ENCODE data around the gene RPUSD4.

RPUSD4 gene

DNA sequence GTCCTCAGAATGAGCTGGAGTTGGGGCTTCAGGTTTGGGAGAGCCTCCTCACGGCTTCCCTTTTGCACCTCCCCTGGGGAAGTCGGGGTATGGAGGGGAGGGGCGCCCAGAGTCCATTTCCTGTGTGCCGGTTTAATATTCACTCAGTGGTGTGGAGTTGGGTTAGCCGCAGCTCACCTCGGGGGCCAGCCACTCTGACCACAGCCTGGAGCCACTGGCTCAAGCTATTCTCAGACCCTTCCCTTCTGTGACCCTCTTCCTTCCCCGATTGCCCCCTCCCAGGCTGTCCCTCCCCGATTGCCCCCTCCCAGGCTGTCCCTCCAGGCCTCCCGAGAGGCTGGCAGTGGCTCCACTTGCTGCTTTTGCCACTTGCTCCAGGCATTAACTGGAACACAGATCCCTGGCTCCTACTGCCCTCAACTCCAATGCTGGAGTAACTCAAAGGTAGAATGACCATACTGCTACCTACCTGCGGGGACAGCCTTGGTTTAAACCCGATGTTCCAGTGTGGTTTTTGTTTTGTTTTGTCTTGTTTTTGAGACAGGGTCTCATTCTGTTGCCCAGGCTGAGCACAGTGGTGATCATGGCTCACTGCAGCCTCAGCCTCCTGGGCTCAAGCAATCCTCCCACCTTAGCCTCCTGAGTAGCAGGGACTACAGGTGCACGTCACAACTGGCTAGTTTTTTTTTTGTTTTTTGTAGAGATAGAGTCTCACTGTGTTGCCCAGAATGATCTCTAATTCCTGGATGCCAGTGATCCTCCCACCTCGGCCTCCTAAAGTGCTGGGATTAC lies 29.3 kb downstream of the RPUSD4 start:
- H3K27ac Mint-ChIP-seq, result no peak overlapping the region
- H3K27me3 Mint-ChIP-seq, result no peaks in the 10 kb centered on the region
- no peaks in the 10 kb centered on the region for H3K4me1 Mint-ChIP-seq
- H3K9me3 Mint-ChIP-seq, result no peaks in the 10 kb centered on the region
- no peak for ATAC-seq
- DNase-seq, result no peak
- H3K4me3 Mint-ChIP-seq, result no peak overlapping the region
- H3K36me3 Mint-ChIP-seq (ENCODE audit: low read depth), result no peaks in the 10 kb centered on the region

GRCh38 chr11:126176853-126177470 lies 34.5 kb downstream of the RPUSD4 start:
- DNase-seq (no peak), ATAC-seq (no peak)
- no peaks in the 10 kb centered on the region for H3K36me3 Mint-ChIP-seq (ENCODE audit: low read depth)
- no peak overlapping the region for H3K27ac Mint-ChIP-seq
- no peak overlapping the region for H3K4me3 Mint-ChIP-seq
- H3K27me3 Mint-ChIP-seq, result no peaks in the 10 kb centered on the region
- no peaks in the 10 kb centered on the region for H3K9me3 Mint-ChIP-seq
- H3K4me1 Mint-ChIP-seq, result no peaks in the 10 kb centered on the region

DNA sequence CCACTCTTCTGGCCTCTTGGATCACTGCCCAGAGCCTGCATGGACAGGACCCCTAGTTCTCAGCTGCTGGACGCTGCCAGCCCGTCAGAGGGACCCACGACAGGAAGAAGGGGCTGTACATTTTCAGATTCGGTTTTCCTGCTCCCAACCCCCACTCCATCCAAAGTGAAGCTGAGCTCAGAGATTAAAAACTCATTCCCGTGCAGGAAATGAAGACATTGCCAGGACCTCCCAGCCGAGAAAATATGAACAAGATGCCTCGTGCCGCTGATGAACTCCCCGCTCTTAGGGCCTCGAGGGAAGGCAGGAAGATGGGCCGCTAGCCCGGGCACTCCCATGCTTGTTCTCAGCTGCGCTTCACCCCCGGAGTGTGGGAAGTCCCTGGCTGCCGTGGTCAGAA lies 36.1 kb downstream of the RPUSD4 start:
- ATAC-seq (no peak), DNase-seq (no peak)
- Mint-ChIP-seq H3K36me3 (ENCODE audit: low read depth) (no peaks in the 10 kb centered on the region), H3K27me3 (no peaks in the 10 kb centered on the region), H3K9me3 (no peaks in the 10 kb centered on the region), H3K27ac (no peak overlapping the region), H3K4me1 (no peaks in the 10 kb centered on the region), H3K4me3 (no peak overlapping the region)

DNA sequence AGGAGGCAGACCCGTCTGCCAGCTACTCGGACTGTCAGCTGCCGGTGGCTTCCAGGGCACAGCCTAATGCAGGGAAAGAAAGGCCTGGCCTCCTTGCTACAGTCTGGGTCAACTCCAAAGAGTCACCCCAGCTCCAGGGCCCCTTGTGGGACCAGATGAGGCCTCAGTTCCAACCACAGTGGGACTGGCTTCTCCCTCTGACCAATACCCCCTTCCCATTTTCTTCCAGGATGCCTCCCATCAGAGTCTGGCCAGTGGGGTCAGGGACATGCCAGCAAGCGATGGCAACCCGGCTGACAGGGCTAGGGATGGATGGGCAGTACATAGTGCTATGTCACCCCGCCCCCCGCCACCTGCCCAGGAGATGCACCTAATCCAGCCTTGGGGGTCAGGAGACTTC lies 36.6 kb downstream of the RPUSD4 start:
- H3K36me3 Mint-ChIP-seq (ENCODE audit: low read depth), result no peaks in the 10 kb centered on the region
- no peaks in the 10 kb centered on the region for H3K4me1 Mint-ChIP-seq
- no peak for ATAC-seq
- H3K9me3 Mint-ChIP-seq, result no peaks in the 10 kb centered on the region
- H3K27ac Mint-ChIP-seq, result no peak overlapping the region
- no peaks in the 10 kb centered on the region for H3K27me3 Mint-ChIP-seq
- H3K4me3 Mint-ChIP-seq, result no peak overlapping the region
- DNase-seq, result no peak

GRCh38 chr11:126173257-126173656 lies 38.2 kb downstream of the RPUSD4 start:
- DNase-seq, result no peak
- Mint-ChIP-seq H3K4me3 (no peak overlapping the region), H3K27me3 (no peaks in the 10 kb centered on the region)

GRCh38 chr11:126172596-126173038 lies 38.8 kb downstream of the RPUSD4 start:
- Mint-ChIP-seq H3K27ac (no peak overlapping the region), H3K4me1 (no peaks in the 10 kb centered on the region), H3K27me3 (no peaks in the 10 kb centered on the region), H3K4me3 (no peak overlapping the region), H3K9me3 (no peaks in the 10 kb centered on the region), H3K36me3 (ENCODE audit: low read depth) (no peaks in the 10 kb centered on the region)
- ATAC-seq (no peak), DNase-seq (no peak)

More at GRCh38 chr11:126173257-126173656, 38.2 kb downstream of the RPUSD4 start:
- Mint-ChIP-seq H3K27ac (no peak overlapping the region), H3K36me3 (ENCODE audit: low read depth) (no peaks in the 10 kb centered on the region), H3K4me1 (no peaks in the 10 kb centered on the region), H3K9me3 (no peaks in the 10 kb centered on the region)
- ATAC-seq, result no peak

GRCh38 chr11:126169291-126169690 lies 42.2 kb downstream of the RPUSD4 start:
- no peak for ATAC-seq
- no peaks in the 10 kb centered on the region for H3K27me3 Mint-ChIP-seq

DNA sequence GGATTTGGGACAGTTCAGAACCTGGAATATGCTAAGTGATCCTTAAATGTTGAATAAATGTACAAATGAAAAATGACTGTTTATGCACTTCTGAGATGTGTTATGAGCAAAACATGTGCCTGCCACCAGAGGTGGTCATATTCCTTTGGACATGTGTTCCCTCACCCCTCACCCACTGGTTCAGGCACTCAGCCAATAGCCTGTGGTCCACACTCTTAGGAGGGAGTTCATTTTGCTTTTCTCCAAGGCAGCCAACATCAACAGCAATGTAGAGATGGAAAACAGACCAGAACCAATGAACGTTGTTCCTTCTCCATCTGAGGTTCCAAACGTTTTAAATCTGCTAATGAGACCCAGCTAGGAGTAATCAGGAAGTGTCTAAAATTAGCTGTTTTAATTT lies 44.0 kb downstream of the RPUSD4 start:
- Mint-ChIP-seq H3K9me3 (no peaks in the 10 kb centered on the region), H3K27me3 (no peaks in the 10 kb centered on the region), H3K4me3 (no peak overlapping the region), H3K27ac (no peak overlapping the region), H3K4me1 (no peaks in the 10 kb centered on the region), H3K36me3 (ENCODE audit: low read depth) (no peaks in the 10 kb centered on the region)
- no peak for DNase-seq
- ATAC-seq, result no peak

More at GRCh38 chr11:126169291-126169690, 42.2 kb downstream of the RPUSD4 start:
- no peaks in the 10 kb centered on the region for H3K36me3 Mint-ChIP-seq (ENCODE audit: low read depth)
- no peak for DNase-seq
- H3K9me3 Mint-ChIP-seq, result no peaks in the 10 kb centered on the region
- H3K27ac Mint-ChIP-seq, result no peak overlapping the region
- H3K4me3 Mint-ChIP-seq, result no peak overlapping the region
- no peaks in the 10 kb centered on the region for H3K4me1 Mint-ChIP-seq

- no peaks in the 10 kb centered on the region for H3K4me1 Mint-ChIP-seq
- ATAC-seq, result no peak
- H3K4me3 Mint-ChIP-seq, result no peak overlapping the region
- no peaks in the 10 kb centered on the region for H3K36me3 Mint-ChIP-seq (ENCODE audit: low read depth)
- no peaks in the 10 kb centered on the region for H3K9me3 Mint-ChIP-seq
- DNase-seq, result no peak
- H3K27me3 Mint-ChIP-seq, result no peaks in the 10 kb centered on the region
- no peak overlapping the region for H3K27ac Mint-ChIP-seq
Measured at GRCh38 chr11:126166413-126166812, 45.0 kb downstream of the RPUSD4 start.

DNA sequence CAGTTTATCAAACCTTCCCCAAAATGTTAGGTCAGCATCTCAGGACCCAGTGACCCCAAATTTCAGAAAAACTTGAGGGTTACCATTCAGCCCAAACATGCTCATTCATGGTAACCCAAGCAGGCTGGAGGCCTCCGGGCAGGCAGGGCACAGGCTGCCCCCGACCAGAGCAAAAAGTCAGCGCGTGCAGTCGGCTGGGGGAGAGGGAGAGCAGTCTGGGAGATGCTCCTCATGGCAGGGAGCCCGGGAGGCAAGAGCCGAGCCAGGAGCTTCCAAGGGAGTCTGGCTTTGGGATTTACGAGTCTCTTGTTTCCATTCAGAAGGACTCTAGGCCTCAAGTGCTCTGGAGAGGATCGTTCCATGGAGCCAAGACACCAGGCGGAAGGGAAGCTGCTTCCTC lies 45.7 kb downstream of the RPUSD4 start:
- Mint-ChIP-seq H3K27me3 (no peaks in the 10 kb centered on the region), H3K9me3 (no peaks in the 10 kb centered on the region), H3K4me3 (no peak overlapping the region), H3K4me1 (no peaks in the 10 kb centered on the region), H3K36me3 (ENCODE audit: low read depth) (no peaks in the 10 kb centered on the region), H3K27ac (no peak overlapping the region)
- no peak for ATAC-seq
- no peak for DNase-seq

- no peak overlapping the region for H3K4me3 Mint-ChIP-seq
- no peak for DNase-seq
- no peaks in the 10 kb centered on the region for H3K27me3 Mint-ChIP-seq
- H3K4me1 Mint-ChIP-seq, result no peaks in the 10 kb centered on the region
- H3K36me3 Mint-ChIP-seq (ENCODE audit: low read depth), result no peaks in the 10 kb centered on the region
- H3K9me3 Mint-ChIP-seq, result no peaks in the 10 kb centered on the region
- ATAC-seq, result no peak
- H3K27ac Mint-ChIP-seq, result no peak overlapping the region
Measured at GRCh38 chr11:126165311-126165720, 46.1 kb downstream of the RPUSD4 start.

GRCh38 chr11:126164781-126165180 lies 46.7 kb downstream of the RPUSD4 start:
- no peaks in the 10 kb centered on the region for H3K9me3 Mint-ChIP-seq
- no peaks in the 10 kb centered on the region for H3K27me3 Mint-ChIP-seq
- no peaks in the 10 kb centered on the region for H3K36me3 Mint-ChIP-seq (ENCODE audit: low read depth)
- H3K4me1 Mint-ChIP-seq, result no peaks in the 10 kb centered on the region
- no peak overlapping the region for H3K27ac Mint-ChIP-seq
- no peak for ATAC-seq
- H3K4me3 Mint-ChIP-seq, result no peak overlapping the region
- DNase-seq, result no peak

- no peak for ATAC-seq
- no peak overlapping the region for H3K27ac Mint-ChIP-seq
- DNase-seq, result no peak
- H3K4me3 Mint-ChIP-seq, result no peak overlapping the region
- H3K27me3 Mint-ChIP-seq, result no peaks in the 10 kb centered on the region
- H3K36me3 Mint-ChIP-seq (ENCODE audit: low read depth), result no peaks in the 10 kb centered on the region
- H3K9me3 Mint-ChIP-seq, result no peaks in the 10 kb centered on the region
- H3K4me1 Mint-ChIP-seq, result no peaks in the 10 kb centered on the region
Measured at GRCh38 chr11:126163779-126164178, 47.7 kb downstream of the RPUSD4 start.

- no peaks in the 10 kb centered on the region for H3K27me3 Mint-ChIP-seq
- no peak overlapping the region for H3K27ac Mint-ChIP-seq
- no peak for ATAC-seq
- no peak overlapping the region for H3K4me3 Mint-ChIP-seq
- H3K36me3 Mint-ChIP-seq (ENCODE audit: low read depth), result no peaks in the 10 kb centered on the region
- DNase-seq, result no peak
- no peaks in the 10 kb centered on the region for H3K9me3 Mint-ChIP-seq
- no peaks in the 10 kb centered on the region for H3K4me1 Mint-ChIP-seq
Measured at GRCh38 chr11:126163074-126163700, 48.3 kb downstream of the RPUSD4 start.
